Osteoblast (primary cell): ENCODE data around the gene SLC37A4. TPM values are rescaled to one million over a fixed set of nuclear protein-coding genes. Genes with fewer than 3 reads are reported as not detected.
"Not testable (repeated sequence)": the region's sequence is repeated elsewhere in the genome, so short reads cannot be mapped to it uniquely, and the experiment has no call there.

ENCODE experiments used
- DNase-seq: peaks from one replicate; pipeline ENCODE4 v3.0.0; 2011; ENCODE audit warnings: low spot score, mixed read lengths; ENCODE audit not compliant: insufficient read length; ENCODE audit errors: missing footprints
- H2AFZ ChIP-seq: 2 replicates; pipeline ENCODE4 v1.6.0; 2011; ENCODE audit warnings: mild to moderate bottlenecking, low read length
- H3K27ac ChIP-seq: 2 replicates; pipeline ENCODE4 v1.5.1; 2011; ENCODE audit warnings: mild to moderate bottlenecking, low read depth, low read length, moderate library complexity
- H3K27me3 ChIP-seq: 2 replicates; pipeline ENCODE4 v1.6.0; 2012; ENCODE audit warnings: mild to moderate bottlenecking, control low read depth, inconsistent platforms, low read length, moderate library complexity; ENCODE audit not compliant: insufficient read depth
- H3K36me3 ChIP-seq: 2 replicates; pipeline ENCODE4 v1.5.1; 2011; ENCODE audit warnings: mild to moderate bottlenecking, low read length, control low read depth, moderate library complexity; ENCODE audit not compliant: insufficient read depth
- H3K4me1 ChIP-seq: 2 replicates; pipeline ENCODE4 v1.5.1; 2011; ENCODE audit warnings: mild to moderate bottlenecking, low read length, control low read depth, moderate library complexity; ENCODE audit not compliant: insufficient read depth
- H3K4me2 ChIP-seq: 2 replicates; pipeline ENCODE4 v1.6.0; 2011; ENCODE audit warnings: mild to moderate bottlenecking, low read length; ENCODE audit not compliant: insufficient read depth
- H3K4me3 ChIP-seq: fragments of 200-600 bp; sonication (generic); 3 replicates; pipeline ENCODE4 v1.5.1; 2012; ENCODE audit warnings: mild to moderate bottlenecking, low read length, inconsistent platforms; ENCODE audit not compliant: insufficient read depth
- H3K79me2 ChIP-seq: 2 replicates; pipeline ENCODE4 v1.6.0; 2012; ENCODE audit warnings: mild to moderate bottlenecking, low read length, control low read depth, inconsistent platforms; ENCODE audit not compliant: insufficient read depth
- H3K9me3 ChIP-seq: 2 replicates; pipeline ENCODE4 v1.5.1; 2011; ENCODE audit warnings: low read depth, low read length, control low read depth
- H4K20me1 ChIP-seq: 2 replicates; pipeline ENCODE4 v1.6.0; 2012; ENCODE audit warnings: mild to moderate bottlenecking, low read length, control low read depth; ENCODE audit not compliant: insufficient read depth
- total RNA-seq: library from RNA; depleted of rRNA; stranded (reverse); fragments of >200 nt; gene quantifications from 2 replicates; pipeline ENCODE4 v1.2.3, GENCODE V29; 2012
- TF ChIP-seq, protein P1 (sequence below): IDR thresholded peaks from 2 replicates; pipeline ENCODE4 v1.5.1; 2011; ENCODE audit warnings: mild to moderate bottlenecking, low read depth, low read length, moderate library complexity; ENCODE audit errors: extremely low read depth

Gene SLC37A4
- total RNA-seq, 1 donor, result 14.8 TPM

DNA sequence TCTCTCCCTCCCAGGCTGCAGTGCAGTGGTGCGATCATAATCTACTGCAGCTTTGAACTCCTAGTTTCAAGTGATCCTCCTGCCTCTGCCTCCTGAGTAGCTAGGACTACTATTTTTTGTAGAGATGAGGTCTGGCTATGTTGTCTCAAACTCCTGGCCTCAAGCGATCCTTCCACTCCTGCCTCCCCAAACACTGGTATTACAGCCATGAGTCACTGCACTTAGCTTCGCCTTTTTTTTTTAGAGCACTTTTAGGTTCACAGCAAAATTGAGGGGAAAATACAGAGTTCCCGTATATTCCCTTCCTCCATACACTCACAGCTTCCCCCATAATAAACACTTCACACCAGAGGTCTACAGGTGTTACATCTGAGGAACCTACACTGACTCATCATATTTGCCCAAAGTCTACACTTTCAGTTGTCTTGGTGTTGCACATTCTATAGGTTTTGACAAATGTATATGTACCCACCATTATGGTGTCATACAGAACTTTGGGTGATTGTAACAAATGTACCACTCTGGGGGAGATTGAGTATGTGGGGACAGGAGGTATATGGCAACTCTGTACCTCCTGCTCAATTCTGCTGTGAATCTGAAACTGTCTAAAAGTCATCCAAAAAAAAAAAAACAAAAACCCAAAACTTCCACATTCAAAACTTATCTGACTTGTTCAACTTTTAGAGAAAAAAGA is 11.3 kb upstream of the SLC37A4 start:
- no peak for DNase-seq
- no peaks in the 10 kb centered on the region for H3K79me2 ChIP-seq
- H3K4me1 ChIP-seq, result no peaks in the 10 kb centered on the region
- H3K4me2 ChIP-seq, result no peak overlapping the region
- no peaks in the 10 kb centered on the region for H4K20me1 ChIP-seq
- no peak overlapping the region for H2AFZ ChIP-seq
- TF ChIP-seq, protein P1, sequence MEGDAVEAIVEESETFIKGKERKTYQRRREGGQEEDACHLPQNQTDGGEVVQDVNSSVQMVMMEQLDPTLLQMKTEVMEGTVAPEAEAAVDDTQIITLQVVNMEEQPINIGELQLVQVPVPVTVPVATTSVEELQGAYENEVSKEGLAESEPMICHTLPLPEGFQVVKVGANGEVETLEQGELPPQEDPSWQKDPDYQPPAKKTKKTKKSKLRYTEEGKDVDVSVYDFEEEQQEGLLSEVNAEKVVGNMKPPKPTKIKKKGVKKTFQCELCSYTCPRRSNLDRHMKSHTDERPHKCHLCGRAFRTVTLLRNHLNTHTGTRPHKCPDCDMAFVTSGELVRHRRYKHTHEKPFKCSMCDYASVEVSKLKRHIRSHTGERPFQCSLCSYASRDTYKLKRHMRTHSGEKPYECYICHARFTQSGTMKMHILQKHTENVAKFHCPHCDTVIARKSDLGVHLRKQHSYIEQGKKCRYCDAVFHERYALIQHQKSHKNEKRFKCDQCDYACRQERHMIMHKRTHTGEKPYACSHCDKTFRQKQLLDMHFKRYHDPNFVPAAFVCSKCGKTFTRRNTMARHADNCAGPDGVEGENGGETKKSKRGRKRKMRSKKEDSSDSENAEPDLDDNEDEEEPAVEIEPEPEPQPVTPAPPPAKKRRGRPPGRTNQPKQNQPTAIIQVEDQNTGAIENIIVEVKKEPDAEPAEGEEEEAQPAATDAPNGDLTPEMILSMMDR, result no peak
- H3K9me3 ChIP-seq, result no peaks in the 10 kb centered on the region
- H3K36me3 ChIP-seq, result peaks cover 25% of the 10 kb centered on the region
- H3K27me3 ChIP-seq, result no peaks in the 10 kb centered on the region
- H3K27ac ChIP-seq, result no peak overlapping the region
- H3K4me3 ChIP-seq, result no peak overlapping the region

DNA sequence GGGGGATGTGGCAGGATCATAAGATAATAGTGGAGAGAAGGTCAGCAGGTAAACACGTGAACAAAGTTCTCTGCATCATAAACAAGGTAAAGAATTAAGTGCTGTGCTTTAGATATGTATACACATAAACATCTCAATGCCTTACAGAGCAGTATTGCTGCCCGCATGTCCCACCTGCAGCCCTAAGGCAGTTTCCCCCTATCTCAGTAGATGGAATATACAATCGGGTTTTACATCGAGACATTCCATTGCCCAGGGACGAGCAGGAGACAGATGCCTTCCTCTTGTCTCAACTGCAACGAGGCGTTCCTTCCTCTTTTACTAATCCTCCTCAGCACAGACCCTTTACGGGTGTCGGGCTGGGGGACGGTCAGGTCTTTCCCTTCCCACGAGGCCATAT is 8.8 kb upstream of the SLC37A4 start:
- not testable (repeated sequence) for H3K36me3 ChIP-seq, H3K4me2 ChIP-seq, H3K4me1 ChIP-seq, H2AFZ ChIP-seq, H4K20me1 ChIP-seq, H3K27ac ChIP-seq, H3K79me2 ChIP-seq, H3K4me3 ChIP-seq, H3K27me3 ChIP-seq, H3K9me3 ChIP-seq, DNase-seq

DNA sequence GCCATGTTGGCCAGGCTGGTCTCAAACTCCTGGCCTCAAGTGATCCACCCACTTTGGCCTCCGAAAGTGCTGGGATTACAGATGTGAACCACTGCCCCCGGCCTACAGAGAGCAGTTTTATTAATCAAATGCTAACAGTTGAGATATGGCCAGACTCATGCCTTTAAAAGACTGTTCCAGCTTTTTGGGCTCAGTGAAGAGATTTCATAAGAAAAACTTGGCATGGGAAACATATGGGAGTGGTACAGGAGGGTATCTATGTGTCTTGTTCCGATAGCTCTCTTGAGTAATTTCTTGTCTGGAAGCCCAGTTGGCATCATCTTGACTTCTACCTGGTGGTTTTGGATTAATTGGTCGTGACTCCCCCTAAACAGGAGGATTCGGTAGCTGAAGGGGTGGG is 8.2 kb upstream of the SLC37A4 start:
- H3K36me3 ChIP-seq, result no peaks in the 10 kb centered on the region
- no peaks in the 10 kb centered on the region for H3K27me3 ChIP-seq

DNA sequence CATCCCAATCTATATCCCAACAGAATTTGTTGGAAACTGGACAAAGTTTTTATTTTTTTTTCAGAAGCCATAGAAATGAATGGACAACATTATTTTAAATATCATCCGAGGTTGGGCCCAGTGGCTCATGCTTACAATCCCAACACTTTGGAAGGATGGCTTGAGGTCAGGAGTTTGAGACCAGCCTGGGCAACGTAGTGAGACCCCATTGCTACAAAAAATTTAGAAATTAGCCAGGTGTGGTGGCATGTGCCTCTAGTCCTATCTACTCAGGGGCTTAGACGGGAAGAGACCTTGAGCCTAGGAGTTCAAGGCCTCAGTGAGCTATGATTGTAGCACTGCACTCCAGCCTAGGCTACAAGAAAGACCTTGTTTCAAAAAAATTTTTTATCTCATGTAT is 4.1 kb upstream of the SLC37A4 start:
- TF ChIP-seq, protein P1, result no peak
- Histone ChIP-seq H3K4me3 (no peak overlapping the region), H2AFZ (no peak overlapping the region), H3K27me3 (no peaks in the 10 kb centered on the region), H3K27ac (no peak overlapping the region), H3K79me2 (no peaks in the 10 kb centered on the region), H3K4me1 (peaks cover 4% of the 10 kb centered on the region), H4K20me1 (no peaks in the 10 kb centered on the region), H3K36me3 (no peaks in the 10 kb centered on the region), H3K4me2 (no peak overlapping the region), H3K9me3 (no peaks in the 10 kb centered on the region)
- DNase-seq, result no peak

More for the DNA sequence above, 8.2 kb upstream of the SLC37A4 start:
- Histone ChIP-seq H3K4me3 (no peak overlapping the region), H3K4me2 (no peak overlapping the region), H3K4me1 (no peaks in the 10 kb centered on the region), H3K79me2 (no peaks in the 10 kb centered on the region), H2AFZ (no peak overlapping the region), H4K20me1 (no peaks in the 10 kb centered on the region), H3K9me3 (no peaks in the 10 kb centered on the region), H3K27ac (no peak overlapping the region)
- TF ChIP-seq, protein P1, result no peak
- no peak for DNase-seq

DNA sequence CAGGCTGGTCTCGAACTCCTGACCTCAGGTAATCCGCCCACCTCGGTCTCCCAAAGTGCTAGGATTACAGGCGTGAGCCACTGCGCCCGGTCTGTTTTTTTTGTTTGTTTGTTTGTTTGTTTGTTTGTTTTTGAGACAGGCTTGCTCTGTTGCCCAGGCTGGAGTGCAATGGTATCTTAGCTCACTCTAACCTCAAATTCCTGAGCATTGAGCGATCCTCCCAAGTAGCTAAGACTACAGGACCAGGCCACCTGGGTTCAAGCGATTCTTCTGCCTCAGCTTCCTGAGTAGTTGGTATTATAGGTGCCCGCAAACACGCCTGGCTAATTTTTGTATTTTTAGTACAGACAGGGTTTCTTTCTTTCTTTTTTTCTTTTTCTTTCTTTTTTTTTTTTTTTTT is 2.7 kb upstream of the SLC37A4 start:
- not testable (repeated sequence) for H3K79me2 ChIP-seq, H3K4me2 ChIP-seq, H3K4me3 ChIP-seq, H3K27ac ChIP-seq, H2AFZ ChIP-seq, H3K9me3 ChIP-seq, H3K27me3 ChIP-seq, H4K20me1 ChIP-seq, H3K4me1 ChIP-seq, H3K36me3 ChIP-seq, DNase-seq
